H9 (cell line): ENCODE measurements around the gene SREBF1. TPM values are rescaled to one million over a fixed set of nuclear protein-coding genes. Genes with fewer than 3 reads are reported as not detected.

Source experiments
- DNase-seq: peaks from one replicate; pipeline ENCODE4 v3.0.0-alpha.2; 2017
- H2AFZ ChIP-seq: one replicate; pipeline ENCODE4 v1.6.1; 2013; ENCODE audit warnings: mild to moderate bottlenecking, low read length, control low read depth, moderate library complexity
- H2AK5ac ChIP-seq: 2 replicates; pipeline ENCODE4 v1.6.1; 2013; ENCODE audit warnings: low read length, control low read depth, mixed read lengths; ENCODE audit not compliant: insufficient read length
- H2BK120ac ChIP-seq: one replicate; pipeline ENCODE4 v1.6.1; 2013; ENCODE audit warnings: low read depth, mild to moderate bottlenecking, low read length, control low read depth, inconsistent platforms; ENCODE audit not compliant: poor library complexity, severe bottlenecking
- H2BK12ac ChIP-seq: 2 replicates; pipeline ENCODE4 v1.6.1; 2013; ENCODE audit warnings: low read length, control low read depth, mixed read lengths, low read depth; ENCODE audit not compliant: insufficient read length
- H2BK15ac ChIP-seq: 2 replicates; pipeline ENCODE4 v1.6.1; 2013; ENCODE audit warnings: low read depth, low read length, control low read depth
- H2BK20ac ChIP-seq: one replicate; pipeline ENCODE4 v1.6.1; 2013; ENCODE audit warnings: low read depth, mild to moderate bottlenecking, low read length, control low read depth, inconsistent platforms; ENCODE audit not compliant: poor library complexity, severe bottlenecking
- H2BK5ac ChIP-seq: 2 replicates; pipeline ENCODE4 v1.6.1; 2013; ENCODE audit warnings: low read length, control low read depth, mixed read lengths; ENCODE audit not compliant: insufficient read length
- H3K14ac ChIP-seq: 2 replicates; pipeline ENCODE4 v1.6.1; 2013; ENCODE audit warnings: low read length, control low read depth; ENCODE audit not compliant: insufficient read depth
- H3K18ac ChIP-seq: 2 replicates; pipeline ENCODE4 v1.6.1; 2013; ENCODE audit warnings: low read depth, mild to moderate bottlenecking, mixed read lengths, low read length, control low read depth; ENCODE audit not compliant: insufficient read length
- H3K23ac ChIP-seq: 2 replicates; pipeline ENCODE4 v1.6.1; 2013; ENCODE audit warnings: low read length, control low read depth, mixed read lengths, low read depth; ENCODE audit not compliant: insufficient read length
- H3K23me2 ChIP-seq: 2 replicates; pipeline ENCODE4 v1.6.1; 2013; ENCODE audit warnings: low read depth, mild to moderate bottlenecking, mixed read lengths, low read length, control low read depth; ENCODE audit not compliant: insufficient read length, poor library complexity, severe bottlenecking
- H3K27ac ChIP-seq: 2 replicates; pipeline ENCODE4 v1.5.1; 2013; ENCODE audit warnings: low read length, control low read depth, mixed read lengths, low read depth; ENCODE audit not compliant: insufficient read length
- H3K27me3 ChIP-seq: 2 replicates; pipeline ENCODE4 v1.6.1; 2013; ENCODE audit warnings: low read length, control low read depth, inconsistent platforms; ENCODE audit not compliant: insufficient read depth
- H3K4ac ChIP-seq: 2 replicates; pipeline ENCODE4 v1.6.1; 2013; ENCODE audit warnings: low read depth, mild to moderate bottlenecking, control low read depth, inconsistent platforms, low read length, moderate library complexity
- H3K4me1 ChIP-seq: 2 replicates; pipeline ENCODE4 v1.6.1; 2013; ENCODE audit warnings: low read length, control low read depth, inconsistent platforms; ENCODE audit not compliant: insufficient read depth
- H3K4me2 ChIP-seq: 2 replicates; pipeline ENCODE4 v1.6.1; 2013; ENCODE audit warnings: low read length, control low read depth, mixed read lengths; ENCODE audit not compliant: insufficient read length, insufficient read depth
- H3K56ac ChIP-seq: 2 replicates; pipeline ENCODE4 v1.6.1; 2013; ENCODE audit warnings: low read depth, mild to moderate bottlenecking, mixed read lengths, low read length, control low read depth; ENCODE audit not compliant: insufficient read length
- H3K79me1 ChIP-seq: 2 replicates; pipeline ENCODE4 v1.6.1; 2013; ENCODE audit warnings: low read depth, mild to moderate bottlenecking, moderate library complexity, low read length, control low read depth, inconsistent platforms; ENCODE audit not compliant: insufficient read depth, poor library complexity, severe bottlenecking
- H3K79me2 ChIP-seq: 2 replicates; pipeline ENCODE4 v1.6.1; 2013; ENCODE audit warnings: low read length, control low read depth, inconsistent platforms; ENCODE audit not compliant: insufficient read depth
- H3K9ac ChIP-seq: 2 replicates; pipeline ENCODE4 v1.6.1; 2013; ENCODE audit warnings: low read length, control low read depth, mixed read lengths; ENCODE audit not compliant: insufficient read length; ENCODE audit errors: extremely low read depth
- H3K9me3 ChIP-seq: one replicate; pipeline ENCODE4 v1.6.1; 2013; ENCODE audit warnings: low read depth, low read length, inconsistent platforms; ENCODE audit not compliant: control insufficient read depth
- H3T11ph ChIP-seq: one replicate; pipeline ENCODE4 v1.6.1; 2013; ENCODE audit warnings: mild to moderate bottlenecking, low read length, control low read depth, inconsistent platforms
- H4K20me1 ChIP-seq: one replicate; pipeline ENCODE4 v1.6.1; 2013; ENCODE audit not compliant: control insufficient read depth, insufficient read length, insufficient read depth
- H4K5ac ChIP-seq: 2 replicates; pipeline ENCODE4 v1.6.1; 2013; ENCODE audit warnings: low read depth, mild to moderate bottlenecking, mixed read lengths, low read length, control low read depth; ENCODE audit not compliant: insufficient read length
- H4K8ac ChIP-seq: replicated peaks from 2 replicates; pipeline ENCODE4 v1.6.1; 2013; ENCODE audit warnings: low read length, control low read depth, mixed read lengths, low read depth; ENCODE audit not compliant: insufficient read length
- H4K91ac ChIP-seq: 2 replicates; pipeline ENCODE4 v1.6.1; 2013; ENCODE audit warnings: low read depth, mild to moderate bottlenecking, moderate library complexity, mixed read lengths, low read length, control low read depth; ENCODE audit not compliant: insufficient read length
- H3K27ac Mint-ChIP-seq, 3 experiments: 2 replicates in 2 of 3; 3 replicates in 1 of 3; pipeline ENCODE4 v1.8.0; 2020 to 2021; ENCODE audit warnings: mixed read lengths in 3 of 3, mild to moderate bottlenecking in 1 of 3, moderate library complexity in 1 of 3
- H3K27me3 Mint-ChIP-seq: 2 replicates; pipeline ENCODE4 v1.8.0; 2021; ENCODE audit warnings: low read depth, mild to moderate bottlenecking, moderate library complexity, mixed read lengths
- H3K36me3 Mint-ChIP-seq, 3 experiments: 2 replicates in 2 of 3; 3 replicates in 1 of 3; pipeline ENCODE4 v1.8.0; 2020 to 2021; ENCODE audit warnings: low read depth in 3 of 3, mixed read lengths in 3 of 3; ENCODE audit not compliant: insufficient read depth in 1 of 3
- H3K4me1 Mint-ChIP-seq, 2 experiments: 2 replicates each; pipeline ENCODE4 v1.8.0; 2020; ENCODE audit warnings: mixed read lengths in 2 of 2
- H3K4me3 Mint-ChIP-seq, 2 experiments: 2 replicates in 1 of 2; 3 replicates in 1 of 2; pipeline ENCODE4 v1.8.0; 2020 to 2021; ENCODE audit warnings: mild to moderate bottlenecking in 2 of 2, mixed read lengths in 2 of 2, moderate library complexity in 1 of 2
- H3K9me3 Mint-ChIP-seq, 2 experiments: 2 replicates in 1 of 2; 3 replicates in 1 of 2; pipeline ENCODE4 v1.8.0; 2020; ENCODE audit warnings: mild to moderate bottlenecking in 2 of 2, mixed read lengths in 2 of 2, moderate library complexity in 1 of 2
- WGBS: extraction: QIAGEN DNeasy Blood & Tissue Kit; methylation state at CpG from one replicate; pipeline ENCODE4 v1.1.7; 2013; ENCODE audit warnings: missing lambda C conversion rate, low lambda C conversion rate, mixed read lengths; ENCODE audit not compliant: insufficient read length; ENCODE audit errors: extremely low coverage; 5-methylcytosine and 5-hydroxymethylcytosine counted together
- total RNA-seq: library from RNA; stranded (reverse); gene quantifications from 2 replicates; pipeline ENCODE4 v1.2.1, GENCODE V29; 2021
- TF ChIP-seq, protein P1 (sequence below): fragments of 200-600 bp; sonication (generic); conservative IDR thresholded peaks from 3 replicates; pipeline ENCODE4 v1.8.0; 2021; ENCODE audit warnings: antibody characterized with exemption, mild to moderate bottlenecking

SREBF1 gene
- total RNA-seq, 1 experiment from 2014 or later = 81.9 TPM

DNA sequence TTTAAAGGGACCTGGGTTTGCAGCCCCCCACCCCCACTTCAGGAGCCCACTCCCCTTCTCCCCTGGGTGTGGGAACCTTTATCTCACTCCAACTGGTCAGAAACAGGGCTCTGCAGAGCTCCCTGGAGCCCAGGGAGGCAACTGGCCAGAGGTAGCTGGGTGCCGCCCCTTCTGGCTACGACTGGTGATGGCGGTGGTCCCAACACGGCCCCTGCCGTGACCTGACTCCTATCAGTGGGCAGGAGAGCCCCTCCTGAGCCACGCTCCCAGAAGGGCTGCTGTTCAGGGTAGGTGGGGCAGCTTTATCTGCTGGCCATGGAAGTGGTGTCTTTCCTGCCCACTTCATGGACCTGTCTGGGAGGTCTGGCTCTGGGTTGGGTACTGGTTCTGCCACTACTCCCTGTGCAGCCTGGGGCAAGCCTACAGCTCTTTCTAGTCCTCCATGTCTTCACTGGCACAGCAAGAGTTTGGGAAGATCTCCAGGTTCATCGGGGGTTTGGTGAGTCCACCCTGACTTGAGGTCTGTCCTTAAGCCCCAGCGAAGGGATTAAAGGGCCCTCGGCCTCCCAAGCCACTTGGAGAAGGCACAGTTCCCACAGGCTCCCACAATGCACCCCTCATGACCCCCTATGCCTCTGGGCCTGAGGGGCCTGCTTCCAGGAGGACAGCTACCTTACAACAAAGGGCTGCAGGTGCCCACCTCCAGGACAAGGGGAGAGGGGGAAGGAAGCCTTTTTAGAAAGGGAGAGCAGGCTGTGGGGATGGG lies 5.5 kb upstream of the SREBF1 start:
- H3K27ac Mint-ChIP-seq = peak overlapping the region in 1 of 3 experiments; percentile 96; a peak in 1 of 7 replicates
- Histone ChIP-seq H3K9me3 (no peaks in the 10 kb centered on the region), H3K79me1 (no peaks in the 10 kb centered on the region), H2BK20ac (no peak overlapping the region), H3K27ac (no peak overlapping the region), H3T11ph (no peak overlapping the region), H3K23me2 (peaks cover 8% of the 10 kb centered on the region), H2AFZ (no peak overlapping the region), H3K56ac (no peak overlapping the region), H3K27me3 (no peaks in the 10 kb centered on the region), H4K5ac (no peak overlapping the region), H3K9ac (no peak overlapping the region), H2AK5ac (no peak overlapping the region), H4K8ac (no peak overlapping the region), H3K4ac (no peak overlapping the region), H2BK120ac (no peak overlapping the region), H4K91ac (no peak overlapping the region), H3K4me1 (peaks cover 19% of the 10 kb centered on the region), H4K20me1 (peaks cover 3% of the 10 kb centered on the region), H2BK5ac (no peak overlapping the region), H3K79me2 (no peaks in the 10 kb centered on the region), H3K23ac (no peak overlapping the region), H2BK15ac (no peak overlapping the region), H3K18ac (no peak overlapping the region), H3K4me2 (no peak overlapping the region), H3K14ac (no peak overlapping the region), H2BK12ac (no peak overlapping the region)
- peaks cover 2% of the 10 kb centered on the region; the same call in 1 of the 2 replicates for H3K27me3 Mint-ChIP-seq
- peaks cover 0 to 2% (median 0%) of the 10 kb centered on the region in 3 experiments; a peak in 1 of 7 replicates for H3K36me3 Mint-ChIP-seq
- H3K4me1 Mint-ChIP-seq = peaks cover 48 to 61% of the 10 kb centered on the region in 2 experiments
- DNase-seq = no peak
- TF ChIP-seq, protein P1, sequence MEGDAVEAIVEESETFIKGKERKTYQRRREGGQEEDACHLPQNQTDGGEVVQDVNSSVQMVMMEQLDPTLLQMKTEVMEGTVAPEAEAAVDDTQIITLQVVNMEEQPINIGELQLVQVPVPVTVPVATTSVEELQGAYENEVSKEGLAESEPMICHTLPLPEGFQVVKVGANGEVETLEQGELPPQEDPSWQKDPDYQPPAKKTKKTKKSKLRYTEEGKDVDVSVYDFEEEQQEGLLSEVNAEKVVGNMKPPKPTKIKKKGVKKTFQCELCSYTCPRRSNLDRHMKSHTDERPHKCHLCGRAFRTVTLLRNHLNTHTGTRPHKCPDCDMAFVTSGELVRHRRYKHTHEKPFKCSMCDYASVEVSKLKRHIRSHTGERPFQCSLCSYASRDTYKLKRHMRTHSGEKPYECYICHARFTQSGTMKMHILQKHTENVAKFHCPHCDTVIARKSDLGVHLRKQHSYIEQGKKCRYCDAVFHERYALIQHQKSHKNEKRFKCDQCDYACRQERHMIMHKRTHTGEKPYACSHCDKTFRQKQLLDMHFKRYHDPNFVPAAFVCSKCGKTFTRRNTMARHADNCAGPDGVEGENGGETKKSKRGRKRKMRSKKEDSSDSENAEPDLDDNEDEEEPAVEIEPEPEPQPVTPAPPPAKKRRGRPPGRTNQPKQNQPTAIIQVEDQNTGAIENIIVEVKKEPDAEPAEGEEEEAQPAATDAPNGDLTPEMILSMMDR = no peak
- peak overlapping the region in 1 of 2 experiments; percentile 17; a peak in 1 of 5 replicates for H3K4me3 Mint-ChIP-seq
- H3K9me3 Mint-ChIP-seq = no peaks in the 10 kb centered on the region; a peak in 2 of 5 replicates
- no CpG with 5 or more reads among the region's 9 CpGs for WGBS
